Measurements from ENCODE around the gene UGT1A4.

GRCh38 chr2:233769260-233769659 is 50.7 kb downstream of the UGT1A4 start:
- TF ChIP-seq POLR2A (IDR thresholded peaks at IDR 0.05) (no peak), CTCF (IDR thresholded peaks at IDR 0.05) (no peak), POLR2AphosphoS5 (IDR thresholded peaks at IDR 0.05; ENCODE audit: insufficient read depth in 1 of 2, low read depth in 1 of 2) (no peak)

Data from vagina (tissue), 2 donors.